Activated naive CD8-positive, alpha-beta T cell treated with anti-CD3 and anti-CD28 coated beads, Interleukin-2, amount 10 ng/mL, durations not matched to agents 7 days and 5 days (primary cell): ENCODE results near the gene CFAP210. TPM values are rescaled to one million over a fixed set of nuclear protein-coding genes. Genes with fewer than 3 reads are reported as not detected.

Experiments
- ATAC-seq: fragments of 150-1000 bp; cut with Tn5 transposase; one replicate; pipeline ENCODE4 v1.10.0; 2021; ENCODE audit warnings: low read depth, moderate library complexity
- POLR2A ChIA-PET: fragments of 350-600 bp; sonication (Branson Sonifier 250); formaldehyde crosslinking; loops from one replicate; lab custom pipeline; 2021; ENCODE audit warnings: antibody characterized with exemption; lab: Charles Lee
- DNase-seq: peaks from one replicate; pipeline ENCODE4 v3.0.0; 2021
- H3K27ac Mint-ChIP-seq: one replicate; pipeline ENCODE4 v1.8.0; 2022; ENCODE audit warnings: mild to moderate bottlenecking, mixed read lengths
- H3K27me3 Mint-ChIP-seq: one replicate; pipeline ENCODE4 v1.8.0; 2022; ENCODE audit warnings: mild to moderate bottlenecking, moderate library complexity, mixed read lengths
- H3K36me3 Mint-ChIP-seq: one replicate; pipeline ENCODE4 v1.8.0; 2021; ENCODE audit warnings: mild to moderate bottlenecking, mixed read lengths
- H3K4me1 Mint-ChIP-seq: one replicate; pipeline ENCODE4 v1.8.0; 2021; ENCODE audit warnings: mixed read lengths
- H3K4me3 Mint-ChIP-seq: one replicate; pipeline ENCODE4 v1.8.0; 2022; ENCODE audit warnings: mild to moderate bottlenecking, moderate library complexity, mixed read lengths
- H3K9me3 Mint-ChIP-seq: one replicate; pipeline ENCODE4 v1.8.0; 2021; ENCODE audit warnings: mixed read lengths
- total RNA-seq, 2 experiments: library from RNA; stranded (reverse); gene quantifications; one replicate each; pipeline ENCODE4 v1.2.3, GENCODE V29; 2021

Gene CFAP210
- total RNA-seq, 2 experiments from 2014 or later = not detected

GRCh38 chr2:169676850-169677249 lies 17.4 kb downstream of the CFAP210 start:
- Mint-ChIP-seq H3K4me3 (no peak overlapping the region), H3K27me3 (peaks cover 28% of the 10 kb centered on the region), H3K27ac (no peak overlapping the region), H3K4me1 (no peaks in the 10 kb centered on the region), H3K9me3 (no peaks in the 10 kb centered on the region), H3K36me3 (no peaks in the 10 kb centered on the region)
- POLR2A ChIA-PET = no interaction called here
- no peak for ATAC-seq
- no peak for DNase-seq

- H3K9me3 Mint-ChIP-seq = no peaks in the 10 kb centered on the region
- peaks cover 23% of the 10 kb centered on the region for H3K27me3 Mint-ChIP-seq
- no peak overlapping the region for H3K4me3 Mint-ChIP-seq
- POLR2A ChIA-PET = no interaction called here
- no peaks in the 10 kb centered on the region for H3K36me3 Mint-ChIP-seq
- DNase-seq = no peak
- no peak overlapping the region for H3K27ac Mint-ChIP-seq
- no peak for ATAC-seq
- no peaks in the 10 kb centered on the region for H3K4me1 Mint-ChIP-seq
These were observed 17.8 kb downstream of the CFAP210 start for GRCh38 chr2:169676357-169676756.

- DNase-seq (no peak), ATAC-seq (no peak)
- H3K4me1 Mint-ChIP-seq = no peaks in the 10 kb centered on the region
- no peak overlapping the region for H3K4me3 Mint-ChIP-seq
- peaks cover 19% of the 10 kb centered on the region for H3K27me3 Mint-ChIP-seq
- H3K27ac Mint-ChIP-seq = no peak overlapping the region
- POLR2A ChIA-PET = interaction anchor here (0.5 kb wide), 1 partner anchor 89 kb away, joined by 6 read pairs; no protein-coding TSS in a partner anchor
- no peaks in the 10 kb centered on the region for H3K9me3 Mint-ChIP-seq
- H3K36me3 Mint-ChIP-seq = no peaks in the 10 kb centered on the region
These were observed 20.3 kb downstream of the CFAP210 start for GRCh38 chr2:169673921-169674320.

- DNase-seq = no peak
- H3K27me3 Mint-ChIP-seq = peaks cover 19% of the 10 kb centered on the region
- no peak overlapping the region for H3K27ac Mint-ChIP-seq
- no peaks in the 10 kb centered on the region for H3K4me1 Mint-ChIP-seq
- H3K4me3 Mint-ChIP-seq = no peak overlapping the region
- POLR2A ChIA-PET = no interaction called here
- H3K9me3 Mint-ChIP-seq = no peaks in the 10 kb centered on the region
- no peaks in the 10 kb centered on the region for H3K36me3 Mint-ChIP-seq
- ATAC-seq = no peak
These were observed 21.1 kb downstream of the CFAP210 start for GRCh38 chr2:169673106-169673505.

GRCh38 chr2:169672406-169672805 lies 21.8 kb downstream of the CFAP210 start:
- POLR2A ChIA-PET = no interaction called here
- H3K9me3 Mint-ChIP-seq = no peaks in the 10 kb centered on the region
- H3K36me3 Mint-ChIP-seq = no peaks in the 10 kb centered on the region
- H3K27me3 Mint-ChIP-seq = peaks cover 19% of the 10 kb centered on the region
- DNase-seq = no peak
- H3K4me1 Mint-ChIP-seq = no peaks in the 10 kb centered on the region
- H3K27ac Mint-ChIP-seq = no peak overlapping the region
- no peak overlapping the region for H3K4me3 Mint-ChIP-seq
- ATAC-seq = no peak

- Mint-ChIP-seq H3K9me3 (no peaks in the 10 kb centered on the region), H3K36me3 (no peaks in the 10 kb centered on the region), H3K27me3 (peaks cover 22% of the 10 kb centered on the region), H3K27ac (no peak overlapping the region), H3K4me1 (no peaks in the 10 kb centered on the region), H3K4me3 (no peak overlapping the region)
- DNase-seq = no peak
- POLR2A ChIA-PET = no interaction called here
- no peak for ATAC-seq
These were observed 23.3 kb downstream of the CFAP210 start for GRCh38 chr2:169670937-169671336.

- no peak for DNase-seq
- POLR2A ChIA-PET = no interaction called here
- Mint-ChIP-seq H3K4me1 (no peaks in the 10 kb centered on the region), H3K36me3 (no peaks in the 10 kb centered on the region), H3K4me3 (no peak overlapping the region), H3K27ac (no peak overlapping the region), H3K9me3 (no peaks in the 10 kb centered on the region), H3K27me3 (peaks cover 17% of the 10 kb centered on the region)
- no peak for ATAC-seq
These were observed 24.0 kb downstream of the CFAP210 start for GRCh38 chr2:169670215-169670651.

GRCh38 chr2:169667583-169667982 lies 26.6 kb downstream of the CFAP210 start:
- POLR2A ChIA-PET = no interaction called here
- peaks cover 19% of the 10 kb centered on the region for H3K27me3 Mint-ChIP-seq
- no peaks in the 10 kb centered on the region for H3K36me3 Mint-ChIP-seq
- no peak overlapping the region for H3K4me3 Mint-ChIP-seq
- no peak overlapping the region for H3K27ac Mint-ChIP-seq
- no peaks in the 10 kb centered on the region for H3K4me1 Mint-ChIP-seq
- ATAC-seq (no peak), DNase-seq (no peak)
- no peaks in the 10 kb centered on the region for H3K9me3 Mint-ChIP-seq

GRCh38 chr2:169664978-169665930 lies 29.0 kb downstream of the CFAP210 start:
- DNase-seq = no peak

GRCh38 chr2:169664600-169664977 lies 29.6 kb downstream of the CFAP210 start:
- no peak for ATAC-seq
- Mint-ChIP-seq H3K27ac (no peak overlapping the region), H3K4me1 (peaks cover 1% of the 10 kb centered on the region), H3K27me3 (peaks cover 28% of the 10 kb centered on the region), H3K4me3 (no peak overlapping the region), H3K9me3 (no peaks in the 10 kb centered on the region), H3K36me3 (no peaks in the 10 kb centered on the region)
- POLR2A ChIA-PET = no interaction called here
- no peak for DNase-seq

More at GRCh38 chr2:169664978-169665930, 29.0 kb downstream of the CFAP210 start:
- Mint-ChIP-seq H3K36me3 (no peaks in the 10 kb centered on the region), H3K9me3 (no peaks in the 10 kb centered on the region), H3K27me3 (peaks cover 27% of the 10 kb centered on the region), H3K27ac (no peak overlapping the region), H3K4me1 (no peaks in the 10 kb centered on the region), H3K4me3 (no peak overlapping the region)
- POLR2A ChIA-PET = no interaction called here
- no peak for ATAC-seq

- Mint-ChIP-seq H3K27ac (no peak overlapping the region), H3K36me3 (no peaks in the 10 kb centered on the region), H3K4me1 (peaks cover 5% of the 10 kb centered on the region), H3K9me3 (no peaks in the 10 kb centered on the region), H3K27me3 (peaks cover 31% of the 10 kb centered on the region), H3K4me3 (no peak overlapping the region)
- DNase-seq (no peak), ATAC-seq (no peak)
- POLR2A ChIA-PET = no interaction called here
These were observed 31.0 kb downstream of the CFAP210 start for GRCh38 chr2:169663247-169663646.

GRCh38 chr2:169662744-169663143 lies 31.5 kb downstream of the CFAP210 start:
- Mint-ChIP-seq H3K4me1 (peaks cover 5% of the 10 kb centered on the region), H3K27ac (no peak overlapping the region), H3K4me3 (no peak overlapping the region), H3K27me3 (peaks cover 31% of the 10 kb centered on the region), H3K9me3 (no peaks in the 10 kb centered on the region), H3K36me3 (no peaks in the 10 kb centered on the region)
- ATAC-seq (no peak), DNase-seq (no peak)
- POLR2A ChIA-PET = no interaction called here

GRCh38 chr2:169661265-169661664 lies 32.9 kb downstream of the CFAP210 start:
- H3K4me3 Mint-ChIP-seq = no peak overlapping the region
- peaks cover 32% of the 10 kb centered on the region for H3K27me3 Mint-ChIP-seq
- DNase-seq (no peak), ATAC-seq (no peak)
- H3K4me1 Mint-ChIP-seq = peaks cover 5% of the 10 kb centered on the region
- H3K9me3 Mint-ChIP-seq = no peaks in the 10 kb centered on the region
- no peaks in the 10 kb centered on the region for H3K36me3 Mint-ChIP-seq
- POLR2A ChIA-PET = no interaction called here
- H3K27ac Mint-ChIP-seq = no peak overlapping the region

GRCh38 chr2:169659320-169659719 lies 34.9 kb downstream of the CFAP210 start:
- peaks cover 5% of the 10 kb centered on the region for H3K4me1 Mint-ChIP-seq
- no peak overlapping the region for H3K4me3 Mint-ChIP-seq
- DNase-seq (no peak), ATAC-seq (no peak)
- POLR2A ChIA-PET = no interaction called here
- H3K36me3 Mint-ChIP-seq = no peaks in the 10 kb centered on the region
- H3K27ac Mint-ChIP-seq = no peak overlapping the region
- peaks cover 33% of the 10 kb centered on the region for H3K27me3 Mint-ChIP-seq
- H3K9me3 Mint-ChIP-seq = no peaks in the 10 kb centered on the region
